Measurements from ENCODE around the gene STUB1. TPM values are rescaled to one million over a fixed set of nuclear protein-coding genes. Genes with fewer than 3 reads are reported as not detected.

The STUB1 gene
- total RNA-seq, 2 experiments from 2014 or later, result 72.4 to 85.5 TPM

DNA sequence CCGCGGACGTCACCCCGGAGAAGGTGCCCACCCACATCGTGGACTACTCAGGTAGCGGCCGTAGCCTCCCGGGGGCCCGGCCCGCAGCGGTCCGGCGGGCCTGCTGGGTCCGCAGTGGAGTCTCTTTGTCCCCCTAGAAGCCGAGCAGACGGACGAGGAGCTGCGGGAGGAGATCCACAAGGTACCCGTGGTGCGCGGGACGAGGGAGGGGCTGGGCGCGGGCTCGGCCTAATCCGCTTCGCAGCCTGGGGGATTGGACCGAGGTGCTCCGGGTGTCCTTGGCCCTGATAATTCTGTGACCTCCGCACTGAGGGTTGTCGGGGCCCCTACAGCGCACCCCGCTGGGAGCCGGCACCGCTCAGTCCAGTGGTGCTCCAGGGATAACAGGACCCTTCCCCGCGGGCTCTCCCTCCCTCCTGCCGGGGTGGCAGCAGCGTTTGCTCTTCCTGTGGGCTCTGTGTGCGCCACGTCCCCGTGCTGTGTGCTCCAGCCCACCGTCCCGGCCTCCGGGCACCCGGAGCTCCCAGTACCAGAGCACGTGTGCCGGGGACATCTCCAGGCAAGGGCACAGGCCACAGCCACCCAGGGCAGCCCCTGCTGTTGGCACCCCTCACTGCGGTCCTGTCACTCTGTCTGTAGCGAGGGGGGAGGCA, 11.6 kb upstream of the STUB1 start:
- Histone ChIP-seq H3K9me3 (ENCODE audit: low read length) (no peaks in the 10 kb centered on the region), H3K27ac (ENCODE audit: low read depth, low read length, poor library complexity, severe bottlenecking) (peak overlapping the region; percentile 52), H3K4me3 (ENCODE audit: low read depth, low read length, poor library complexity, severe bottlenecking) (peak overlapping the region; percentile 99), H3K79me2 (ENCODE audit: insufficient read depth, low read depth, low read length) (peaks cover 12% of the 10 kb centered on the region; the same call in 1 of the 2 replicates), H3K36me3 (ENCODE audit: insufficient read depth, low read length) (peaks cover 39% of the 10 kb centered on the region), H3K9me2 (ENCODE audit: insufficient read depth, low read length) (no peaks in the 10 kb centered on the region), H4K20me1 (ENCODE audit: insufficient read depth, low read length) (no peaks in the 10 kb centered on the region), H3K4me2 (ENCODE audit: low read length) (peak overlapping the region; percentile 88), H3K4me1 (ENCODE audit: insufficient read depth, low read length, poor library complexity, severe bottlenecking) (peaks cover 14% of the 10 kb centered on the region), H2AFZ (ENCODE audit: low read length) (no peak overlapping the region)
- intact Hi-C loops (cut with micrococcal nuclease; ENCODE audit: unreplicated experiment), result loop anchor here (1.0 to 2.0 kb wide), 2 partner anchors 11 to 20 kb away; partner anchors contain the start of gene WDR90
- TF ChIP-seq EZH2phosphoT487 (IDR thresholded peaks at IDR 0.05; ENCODE audit: borderline replicate concordance, low read depth, low read length), result no peak
- TF ChIP-seq, protein P1, sequence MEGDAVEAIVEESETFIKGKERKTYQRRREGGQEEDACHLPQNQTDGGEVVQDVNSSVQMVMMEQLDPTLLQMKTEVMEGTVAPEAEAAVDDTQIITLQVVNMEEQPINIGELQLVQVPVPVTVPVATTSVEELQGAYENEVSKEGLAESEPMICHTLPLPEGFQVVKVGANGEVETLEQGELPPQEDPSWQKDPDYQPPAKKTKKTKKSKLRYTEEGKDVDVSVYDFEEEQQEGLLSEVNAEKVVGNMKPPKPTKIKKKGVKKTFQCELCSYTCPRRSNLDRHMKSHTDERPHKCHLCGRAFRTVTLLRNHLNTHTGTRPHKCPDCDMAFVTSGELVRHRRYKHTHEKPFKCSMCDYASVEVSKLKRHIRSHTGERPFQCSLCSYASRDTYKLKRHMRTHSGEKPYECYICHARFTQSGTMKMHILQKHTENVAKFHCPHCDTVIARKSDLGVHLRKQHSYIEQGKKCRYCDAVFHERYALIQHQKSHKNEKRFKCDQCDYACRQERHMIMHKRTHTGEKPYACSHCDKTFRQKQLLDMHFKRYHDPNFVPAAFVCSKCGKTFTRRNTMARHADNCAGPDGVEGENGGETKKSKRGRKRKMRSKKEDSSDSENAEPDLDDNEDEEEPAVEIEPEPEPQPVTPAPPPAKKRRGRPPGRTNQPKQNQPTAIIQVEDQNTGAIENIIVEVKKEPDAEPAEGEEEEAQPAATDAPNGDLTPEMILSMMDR (conservative IDR thresholded peaks at IDR 0.05; ENCODE audit: low read length), result no peak
- CTCF ChIA-PET (ENCODE audit: unreplicated experiment), result no interaction called here
- no peak for DNase-seq (ENCODE audit: low spot score)
- no TSS peak for BruUV-seq (replicated peaks)
- POLR2A ChIA-PET, result no interaction called here

DNA sequence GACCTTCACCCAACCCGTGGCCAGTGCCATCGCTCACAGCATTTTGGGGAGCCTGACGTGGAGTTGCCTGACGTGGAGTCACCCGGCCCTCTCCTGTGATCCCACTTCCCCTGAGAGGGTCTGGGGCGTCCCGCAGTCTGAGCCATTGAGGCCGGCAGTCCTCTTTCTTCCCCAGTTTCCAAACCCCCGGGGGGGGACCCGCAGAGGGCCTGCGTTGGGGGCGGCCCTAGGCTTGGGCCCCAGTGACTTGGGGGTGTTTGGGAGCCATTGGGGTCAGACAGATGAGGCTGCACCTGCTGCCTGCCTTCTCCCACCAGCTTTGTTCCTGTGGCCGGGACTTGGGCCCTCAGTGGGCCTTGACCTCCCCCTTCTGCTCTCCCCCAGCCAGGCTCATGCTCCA, 10.5 kb upstream of the STUB1 start:
- CTCF ChIA-PET (ENCODE audit: unreplicated experiment), result no interaction called here
- H3K4me3 ChIP-seq (ENCODE audit: low read depth, low read length, poor library complexity, severe bottlenecking), result peak overlapping the region; percentile 99

More for the DNA sequence above, 10.5 kb upstream of the STUB1 start:
- Histone ChIP-seq H4K20me1 (ENCODE audit: insufficient read depth, low read length) (no peaks in the 10 kb centered on the region), H3K9me3 (ENCODE audit: low read length) (no peaks in the 10 kb centered on the region), H3K36me3 (ENCODE audit: insufficient read depth, low read length) (peaks cover 45% of the 10 kb centered on the region), H3K79me2 (ENCODE audit: insufficient read depth, low read depth, low read length) (peaks cover 12% of the 10 kb centered on the region; the same call in 1 of the 2 replicates), H3K4me1 (ENCODE audit: insufficient read depth, low read length, poor library complexity, severe bottlenecking) (peaks cover 14% of the 10 kb centered on the region), H2AFZ (ENCODE audit: low read length) (no peak overlapping the region), H3K4me2 (ENCODE audit: low read length) (peak overlapping the region; percentile 88; the same call in 1 of the 2 replicates), H3K9me2 (ENCODE audit: insufficient read depth, low read length) (no peaks in the 10 kb centered on the region), H3K27ac (ENCODE audit: low read depth, low read length, poor library complexity, severe bottlenecking) (no peak overlapping the region)
- TF ChIP-seq EZH2phosphoT487 (IDR thresholded peaks at IDR 0.05; ENCODE audit: borderline replicate concordance, low read depth, low read length), result no peak
- TF ChIP-seq, protein P1 (conservative IDR thresholded peaks at IDR 0.05; ENCODE audit: low read length), result no peak
- BruUV-seq (replicated peaks), result no TSS peak
- POLR2A ChIA-PET, result interaction anchor here (0.5 to 1.1 kb wide), 2 partner anchors 10 to 1811 kb away, joined by 3 to 4 read pairs; no protein-coding TSS in a partner anchor
- intact Hi-C loops (cut with micrococcal nuclease; ENCODE audit: unreplicated experiment), result loop anchor here (2.0 kb wide), 1 partner anchor 21 kb away; the partner anchor contains the start of gene WDR90
- no peak for DNase-seq (ENCODE audit: low spot score)

Data from OCI-LY7 (cell line).